Vagina (tissue), 2 donors: ENCODE measurements around the gene KIAA0753. TPM values are rescaled to one million over a fixed set of nuclear protein-coding genes. Genes with fewer than 3 reads are reported as not detected.

Experiments
- DNase-seq, 2 donors: peaks; one replicate each; pipeline ENCODE4 v3.0.0-alpha.2; 2017; ENCODE audit errors: extremely low spot score in 2 of 2
- H3K27ac ChIP-seq: fragments of 200-600 bp; sonication (generic); one replicate; pipeline ENCODE4 v1.5.1; 2019
- H3K27me3 ChIP-seq: fragments of 200-600 bp; sonication (generic); one replicate; pipeline ENCODE4 v1.5.1; 2019
- H3K36me3 ChIP-seq, 2 donors: fragments of 200-600 bp; sonication (generic); one replicate each; pipeline ENCODE4 v1.5.1; 2017 to 2019
- H3K4me1 ChIP-seq: fragments of 200-600 bp; sonication (generic); one replicate; pipeline ENCODE4 v1.5.1; 2019
- H3K4me3 ChIP-seq, 2 donors: fragments of 200-600 bp; sonication (generic); 1 replicate in 1 of 2; 2 replicates in 1 of 2; pipeline ENCODE4 v1.5.1; 2016 to 2019
- H3K9me3 ChIP-seq: fragments of 200-600 bp; sonication (generic); one replicate; pipeline ENCODE4 v1.5.1; 2019
- POLR2A ChIP-seq, 2 donors: fragments of 450-650 bp; IDR thresholded peaks; one replicate each; pipeline ENCODE4 v1.6.1; 2017; ENCODE audit warnings: antibody characterized with exemption in 2 of 2, mild to moderate bottlenecking in 2 of 2, moderate library complexity in 2 of 2
- POLR2AphosphoS5 ChIP-seq, 2 donors: sonication (generic); formaldehyde crosslinking; IDR thresholded peaks; one replicate each; pipeline ENCODE4 v1.9.0; 2017; ENCODE audit warnings: antibody characterized with exemption in 2 of 2, mild to moderate bottlenecking in 2 of 2, low read depth in 1 of 2; ENCODE audit not compliant: insufficient read depth in 1 of 2
- intact Hi-C: fragments of 100-400 bp; cut with DNase I; formaldehyde crosslinking; loops from one replicate; pipeline ENCODE4 v1.15.1; 2023
- total RNA-seq: library from RNA; depleted of rRNA; stranded (reverse); fragments of >200 nt; gene quantifications from one replicate; pipeline ENCODE4 v1.2.3, GENCODE V29; 2016
- TF ChIP-seq, protein P1 (sequence below), 3 experiments: fragments of 450-650 bp in 2 of 3; fragments of 200-600 bp in 1 of 3; sonication (generic) in 1 of 3; IDR thresholded peaks; one replicate each; pipeline ENCODE4 v1.5.1; 2017 to 2019; ENCODE audit warnings: antibody characterized with exemption in 3 of 3, mild to moderate bottlenecking in 2 of 3, moderate library complexity in 2 of 3

The KIAA0753 gene
- total RNA-seq, 1 donor from 2014 or later, result 14.5 TPM

DNA sequence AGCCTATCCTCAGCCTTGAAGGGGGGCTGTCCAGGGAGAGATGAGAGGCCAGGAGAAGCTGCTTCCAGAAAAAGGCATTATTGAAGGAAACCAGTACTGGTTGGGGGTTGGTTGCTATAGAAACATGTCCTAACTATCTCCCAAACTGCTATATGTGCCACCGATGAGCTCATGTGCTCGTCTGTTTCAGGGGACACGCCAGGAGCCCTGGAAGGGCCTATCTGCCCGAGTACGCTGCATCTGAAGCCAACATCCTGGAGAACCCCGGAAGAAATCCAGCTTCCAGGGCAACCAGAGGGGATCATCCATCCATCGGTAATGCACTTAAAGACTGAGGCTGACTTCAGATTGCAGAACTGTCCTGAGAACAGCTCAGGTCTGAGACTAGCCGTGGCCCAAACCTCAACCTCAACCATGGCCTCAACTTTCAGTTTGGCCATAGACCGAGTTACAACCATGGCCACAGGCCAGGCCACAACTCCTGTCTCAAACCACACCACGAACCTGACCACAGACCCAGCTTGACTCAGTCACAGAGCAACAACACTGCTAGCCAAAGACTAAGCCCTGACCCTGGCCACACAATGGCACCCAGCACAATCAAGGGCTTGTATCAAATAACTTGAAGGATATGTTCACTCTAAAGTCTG lies 94.3 kb downstream of the KIAA0753 start:
- intact Hi-C loops, result no loop called here
- peaks cover 20% of the 10 kb centered on the region for H3K4me1 ChIP-seq
- H3K27me3 ChIP-seq, result no peaks in the 10 kb centered on the region
- TF ChIP-seq, protein P1, sequence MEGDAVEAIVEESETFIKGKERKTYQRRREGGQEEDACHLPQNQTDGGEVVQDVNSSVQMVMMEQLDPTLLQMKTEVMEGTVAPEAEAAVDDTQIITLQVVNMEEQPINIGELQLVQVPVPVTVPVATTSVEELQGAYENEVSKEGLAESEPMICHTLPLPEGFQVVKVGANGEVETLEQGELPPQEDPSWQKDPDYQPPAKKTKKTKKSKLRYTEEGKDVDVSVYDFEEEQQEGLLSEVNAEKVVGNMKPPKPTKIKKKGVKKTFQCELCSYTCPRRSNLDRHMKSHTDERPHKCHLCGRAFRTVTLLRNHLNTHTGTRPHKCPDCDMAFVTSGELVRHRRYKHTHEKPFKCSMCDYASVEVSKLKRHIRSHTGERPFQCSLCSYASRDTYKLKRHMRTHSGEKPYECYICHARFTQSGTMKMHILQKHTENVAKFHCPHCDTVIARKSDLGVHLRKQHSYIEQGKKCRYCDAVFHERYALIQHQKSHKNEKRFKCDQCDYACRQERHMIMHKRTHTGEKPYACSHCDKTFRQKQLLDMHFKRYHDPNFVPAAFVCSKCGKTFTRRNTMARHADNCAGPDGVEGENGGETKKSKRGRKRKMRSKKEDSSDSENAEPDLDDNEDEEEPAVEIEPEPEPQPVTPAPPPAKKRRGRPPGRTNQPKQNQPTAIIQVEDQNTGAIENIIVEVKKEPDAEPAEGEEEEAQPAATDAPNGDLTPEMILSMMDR (IDR thresholded peaks at IDR 0.05), result no peak
- TF ChIP-seq POLR2AphosphoS5 (IDR thresholded peaks at IDR 0.05; ENCODE audit: insufficient read depth in 1 of 2, low read depth in 1 of 2) (no peak), POLR2A (IDR thresholded peaks at IDR 0.05) (no peak)
- H3K27ac ChIP-seq, result no peak overlapping the region
- no peak overlapping the region for H3K4me3 ChIP-seq
- no peak for DNase-seq
- H3K9me3 ChIP-seq, result no peaks in the 10 kb centered on the region
- H3K36me3 ChIP-seq, result no peaks in the 10 kb centered on the region

DNA sequence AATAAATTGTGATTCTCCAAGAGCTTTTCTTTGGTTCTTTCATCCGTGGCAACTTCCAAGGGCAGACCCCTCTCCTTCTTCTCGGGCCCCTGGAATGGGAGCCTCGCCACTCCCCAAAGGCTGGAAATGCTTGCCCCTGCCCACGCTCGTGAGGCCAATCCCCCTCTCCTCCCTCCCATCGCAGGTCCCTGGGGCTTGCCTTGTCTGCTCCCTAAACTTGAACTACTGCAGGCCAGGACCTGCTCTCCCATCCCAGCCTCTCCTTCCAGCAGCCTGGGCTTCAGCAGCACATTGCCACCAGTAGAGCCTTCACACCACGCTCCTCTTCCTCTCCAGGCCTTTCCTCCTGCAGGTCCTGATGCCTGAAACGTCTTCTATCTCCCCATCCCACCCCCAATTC lies 95.2 kb downstream of the KIAA0753 start:
- no peak for DNase-seq
- intact Hi-C loops, result no loop called here
- no peak overlapping the region for H3K27ac ChIP-seq
- H3K4me1 ChIP-seq, result peaks cover 20% of the 10 kb centered on the region
- TF ChIP-seq POLR2A (IDR thresholded peaks at IDR 0.05) (no peak), POLR2AphosphoS5 (IDR thresholded peaks at IDR 0.05; ENCODE audit: insufficient read depth in 1 of 2, low read depth in 1 of 2) (no peak)
- TF ChIP-seq, protein P1 (IDR thresholded peaks at IDR 0.05), result no peak
- H3K27me3 ChIP-seq, result no peaks in the 10 kb centered on the region
- H3K9me3 ChIP-seq, result no peaks in the 10 kb centered on the region
- H3K4me3 ChIP-seq, result no peak overlapping the region
- H3K36me3 ChIP-seq, result no peaks in the 10 kb centered on the region

DNA sequence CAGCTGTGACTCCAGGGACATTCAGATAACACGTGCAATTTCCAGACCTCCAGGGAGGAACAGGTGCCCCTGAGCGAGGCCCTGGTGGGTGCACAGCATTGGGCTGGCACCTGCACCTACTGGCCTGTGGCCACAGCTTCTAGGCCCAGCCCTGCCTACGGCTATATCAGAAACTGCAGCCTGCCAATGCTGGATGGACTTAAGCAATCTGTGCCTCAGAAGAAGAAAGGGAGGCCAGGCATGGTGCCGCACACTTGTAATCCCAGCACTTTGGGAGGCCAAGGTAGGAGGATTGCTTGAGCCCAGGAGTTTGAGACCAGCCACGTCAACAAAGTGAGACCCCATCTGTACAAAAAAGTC lies 96.5 kb downstream of the KIAA0753 start:
- intact Hi-C loops, result no loop called here
- Histone ChIP-seq H3K9me3 (no peaks in the 10 kb centered on the region), H3K4me1 (peaks cover 11% of the 10 kb centered on the region), H3K4me3 (no peak overlapping the region), H3K27ac (no peak overlapping the region), H3K36me3 (no peaks in the 10 kb centered on the region), H3K27me3 (no peaks in the 10 kb centered on the region)
- no peak for DNase-seq
- TF ChIP-seq POLR2AphosphoS5 (IDR thresholded peaks at IDR 0.05; ENCODE audit: insufficient read depth in 1 of 2, low read depth in 1 of 2) (no peak), POLR2A (IDR thresholded peaks at IDR 0.05) (no peak)
- TF ChIP-seq, protein P1 (IDR thresholded peaks at IDR 0.05), result no peak

DNA sequence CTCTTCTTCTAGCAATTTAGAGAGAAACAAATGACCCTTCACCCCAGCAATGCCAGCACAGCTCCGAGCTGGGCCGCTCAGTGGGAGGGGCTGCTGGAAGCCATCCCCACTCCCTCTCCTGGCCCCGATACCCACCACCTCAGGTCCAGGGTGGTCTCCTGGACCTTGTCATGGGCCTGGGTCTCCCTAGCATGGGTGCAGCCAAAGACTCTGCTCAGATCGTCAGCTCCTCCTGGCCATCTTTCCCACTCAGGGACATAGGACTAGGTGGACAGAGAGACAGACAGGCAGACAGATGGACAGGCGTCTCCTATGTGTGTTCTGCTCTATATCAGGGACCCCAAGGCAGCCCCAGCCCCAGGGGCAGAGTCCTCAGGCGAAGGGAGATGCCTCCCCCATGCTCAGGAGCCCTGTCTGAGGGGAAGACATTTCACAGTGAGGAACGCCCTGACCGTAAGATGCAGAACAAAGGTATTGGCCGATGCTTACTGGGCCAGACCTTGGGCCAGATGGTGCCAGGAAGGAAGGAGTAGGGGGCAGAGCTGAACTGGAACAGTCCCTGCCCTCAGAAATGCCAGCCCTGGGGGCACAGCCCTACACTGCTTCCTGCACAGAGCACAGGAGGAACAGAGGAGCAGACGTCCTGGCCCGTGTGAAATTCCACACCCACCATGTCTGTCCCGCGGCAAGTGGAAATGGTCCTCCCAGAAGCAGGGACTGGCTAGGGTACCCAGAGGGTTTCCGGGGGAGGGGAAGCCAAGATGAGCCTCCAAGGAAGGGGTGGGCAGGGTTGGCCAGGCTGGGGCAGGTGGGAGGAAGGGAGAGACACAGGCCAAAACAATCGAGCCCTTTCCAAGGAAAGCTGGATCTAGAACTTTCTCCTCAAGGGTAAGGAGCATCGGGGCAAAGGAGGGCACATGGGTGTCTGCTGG lies 97.2 kb downstream of the KIAA0753 start:
- TF ChIP-seq POLR2A (IDR thresholded peaks at IDR 0.05) (no peak), POLR2AphosphoS5 (IDR thresholded peaks at IDR 0.05; ENCODE audit: insufficient read depth in 1 of 2, low read depth in 1 of 2) (no peak)
- TF ChIP-seq, protein P1 (IDR thresholded peaks at IDR 0.05), result no peak
- Histone ChIP-seq H3K27ac (no peak overlapping the region), H3K27me3 (no peaks in the 10 kb centered on the region), H3K36me3 (no peaks in the 10 kb centered on the region), H3K9me3 (no peaks in the 10 kb centered on the region), H3K4me3 (no peak overlapping the region), H3K4me1 (peaks cover 5% of the 10 kb centered on the region)
- no peak for DNase-seq
- intact Hi-C loops, result no loop called here

DNA sequence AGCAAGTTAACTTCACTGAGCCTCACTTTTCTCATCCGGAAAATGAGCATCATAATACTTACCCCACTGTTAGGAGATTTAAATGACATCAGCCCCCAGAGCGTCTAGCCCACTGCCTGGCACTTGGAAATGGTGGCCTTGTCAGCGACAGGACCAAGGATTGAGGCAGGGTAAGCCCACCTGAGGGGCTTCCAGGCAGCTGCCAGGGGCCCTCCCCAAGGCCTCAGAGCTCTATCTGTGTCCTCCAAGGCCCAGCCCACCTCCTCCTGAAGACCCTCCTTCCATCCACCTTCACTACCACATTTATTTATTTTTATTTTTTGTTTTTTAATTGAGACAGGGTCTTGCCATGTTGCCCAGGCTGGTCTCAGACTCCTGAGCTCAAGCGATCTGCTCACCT lies 97.9 kb downstream of the KIAA0753 start:
- no peak for TF ChIP-seq POLR2AphosphoS5 (IDR thresholded peaks at IDR 0.05; ENCODE audit: insufficient read depth in 1 of 2, low read depth in 1 of 2)
- no peak for TF ChIP-seq POLR2A (IDR thresholded peaks at IDR 0.05)
- TF ChIP-seq, protein P1 (IDR thresholded peaks at IDR 0.05), result no peak
- H3K27ac ChIP-seq, result no peak overlapping the region
- no peaks in the 10 kb centered on the region for H3K36me3 ChIP-seq
- no peak for DNase-seq
- H3K27me3 ChIP-seq, result no peaks in the 10 kb centered on the region
- intact Hi-C loops, result no loop called here
- H3K4me1 ChIP-seq, result no peaks in the 10 kb centered on the region
- H3K4me3 ChIP-seq, result no peak overlapping the region
- no peaks in the 10 kb centered on the region for H3K9me3 ChIP-seq
